Transverse colon (tissue), 4 donors: ENCODE results near the gene ATP13A5. TPM values are rescaled to one million over a fixed set of nuclear protein-coding genes. Genes with fewer than 3 reads are reported as not detected.

Experiments
- DNase-seq: peaks from one replicate; pipeline ENCODE4 v3.0.0-alpha.2; 2019
- H3K27ac ChIP-seq, 4 donors: fragments of 200-600 bp; sonication (generic); 2 replicates each; pipeline ENCODE4 v1.5.1; 2016 to 2018; ENCODE audit warnings: inconsistent platforms in 4 of 4
- H3K27me3 ChIP-seq: fragments of 200-600 bp; sonication (generic); 2 replicates; pipeline ENCODE4 v1.5.1; 2017; ENCODE audit warnings: inconsistent platforms
- H3K36me3 ChIP-seq, 4 donors: fragments of 200-600 bp; sonication (generic); 2 replicates each; pipeline ENCODE4 v1.5.1; 2017 to 2019; ENCODE audit warnings: inconsistent platforms in 4 of 4
- H3K4me1 ChIP-seq, 4 donors: fragments of 200-600 bp; sonication (generic); 2 replicates each; pipeline ENCODE4 v1.5.1; 2017 to 2020; ENCODE audit warnings: inconsistent platforms in 4 of 4
- H3K4me3 ChIP-seq, 4 donors: fragments of 200-600 bp; sonication (generic); 1 replicate in 1 of 4; 2 replicates in 3 of 4; pipeline versions ENCODE4 v1.5.1 to v1.6.1; 2017 to 2019; ENCODE audit warnings: inconsistent platforms in 4 of 4
- H3K9me3 ChIP-seq, 2 donors: fragments of 200-600 bp; sonication (generic); 2 replicates each; pipeline ENCODE4 v1.5.1; 2017 to 2019; ENCODE audit warnings: inconsistent platforms in 2 of 2
- CTCF ChIP-seq, 5 experiments: fragments of 200-600 bp in 3 of 5; fragments of 450-650 bp in 2 of 5; sonication (generic) in 3 of 5; IDR thresholded peaks; 1 replicate in 2 of 5; 2 replicates in 3 of 5; pipeline ENCODE4 v1.5.1; 2016 to 2017; ENCODE audit warnings: antibody characterized with exemption in 5 of 5, inconsistent platforms in 3 of 5, mild to moderate bottlenecking in 2 of 5, moderate library complexity in 1 of 5
- EP300 ChIP-seq: sonication (generic); formaldehyde crosslinking; IDR thresholded peaks from one replicate; pipeline ENCODE4 v1.6.1; 2017; ENCODE audit warnings: antibody characterized with exemption, low read depth
- POLR2A ChIP-seq: fragments of 450-650 bp; IDR thresholded peaks from one replicate; pipeline ENCODE4 v1.6.1; 2016; ENCODE audit warnings: antibody characterized with exemption, mild to moderate bottlenecking, moderate library complexity
- POLR2AphosphoS5 ChIP-seq, 3 donors: sonication (generic); formaldehyde crosslinking; IDR thresholded peaks; one replicate each; pipeline ENCODE4 v1.6.1; 2016; ENCODE audit warnings: antibody characterized with exemption in 3 of 3
- WGBS, 2 donors: methylation state at CpG; one replicate each; pipeline ENCODE4 v1.1.5; 2018; ENCODE audit warnings: low coverage in 1 of 2; 5-methylcytosine and 5-hydroxymethylcytosine counted together
- in situ Hi-C, 4 donors: fragments of 200-750 bp; cut with MboI; loops; one replicate each; pipeline versions ENCODE4 v1.15.0 to v1.15.1; 2017; ENCODE audit warnings: low sequenced_read_pairs in 3 of 4, low pct_ligation_motif_present in 1 of 4, low pct_unique_long_range_greater_than_20kb in 1 of 4
- intact Hi-C: fragments of 100-400 bp; cut with DNase I; formaldehyde crosslinking; loops from one replicate; pipeline ENCODE4 v1.15.1; 2023; ENCODE audit warnings: low total_unique reads
- total RNA-seq, 4 donors: library from RNA; depleted of rRNA; stranded (reverse); fragments of >200 nt; gene quantifications; one replicate each; pipeline ENCODE4 v1.1.0, GENCODE V29; 2016

Gene ATP13A5
- total RNA-seq, 4 donors from 2014 or later = not detected

DNA sequence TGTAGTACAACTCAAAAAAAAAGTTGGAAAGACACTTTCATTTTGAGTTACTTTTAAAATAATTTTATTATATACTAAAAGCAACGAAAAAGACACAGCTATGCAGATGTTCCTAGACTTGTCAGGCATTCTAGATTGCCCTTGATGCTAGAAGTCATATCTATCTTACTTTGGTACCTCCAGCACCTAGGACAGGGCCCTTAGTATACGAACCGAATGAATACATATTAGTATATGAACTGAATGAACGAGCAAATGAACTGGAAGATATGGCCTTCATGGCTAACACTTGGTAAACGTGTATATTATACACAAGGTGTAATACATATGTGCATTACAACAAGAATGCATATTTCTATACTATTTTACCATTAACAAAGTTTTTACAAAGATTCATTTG is 24.1 kb downstream of the ATP13A5 start:
- 64 to 74% methylated on average over 5 of the region's 5 CpGs for WGBS, 2 donors

GRCh38 chr3:193350744-193351143 is 27.8 kb downstream of the ATP13A5 start:
- Histone ChIP-seq H3K4me1 (no peaks in the 10 kb centered on the region), H3K36me3 (no peaks in the 10 kb centered on the region), H3K27me3 (no peaks in the 10 kb centered on the region), H3K9me3 (no peaks in the 10 kb centered on the region), H3K4me3 (no peak overlapping the region), H3K27ac (no peak overlapping the region)
- in situ Hi-C loops = no loop called here
- WGBS, 2 donors = 37 to 56% methylated on average over 2 of the region's 2 CpGs
- DNase-seq = no peak
- intact Hi-C loops = no loop called here
- TF ChIP-seq EP300 = no peak
- TF ChIP-seq POLR2A = no peak

More for the DNA sequence above, 24.1 kb downstream of the ATP13A5 start:
- Histone ChIP-seq H3K27ac (no peak overlapping the region), H3K36me3 (no peaks in the 10 kb centered on the region), H3K4me1 (no peaks in the 10 kb centered on the region), H3K9me3 (no peaks in the 10 kb centered on the region), H3K27me3 (no peaks in the 10 kb centered on the region), H3K4me3 (no peak overlapping the region)
- no peak for DNase-seq
- TF ChIP-seq POLR2AphosphoS5 (IDR thresholded peaks at IDR 0.05) (no peak), POLR2A (no peak), CTCF (IDR thresholded peaks at IDR 0.05) (no peak), EP300 (no peak)
- in situ Hi-C loops (no loop called here), intact Hi-C loops (no loop called here)

GRCh38 chr3:193348686-193349085 is 29.9 kb downstream of the ATP13A5 start:
- DNase-seq = no peak
- no peaks in the 10 kb centered on the region for H3K9me3 ChIP-seq
- TF ChIP-seq POLR2AphosphoS5 (IDR thresholded peaks at IDR 0.05) = no peak
- no peak for TF ChIP-seq EP300
- TF ChIP-seq CTCF (IDR thresholded peaks at IDR 0.05) = no peak
- no peak for TF ChIP-seq POLR2A
- H3K4me1 ChIP-seq = no peaks in the 10 kb centered on the region
- in situ Hi-C loops = no loop called here
- no peaks in the 10 kb centered on the region for H3K27me3 ChIP-seq
- no peaks in the 10 kb centered on the region for H3K36me3 ChIP-seq
- intact Hi-C loops = no loop called here
- no peak overlapping the region for H3K4me3 ChIP-seq
- 66 to 81% methylated on average over 2 to 3 of the region's 3 CpGs for WGBS, 2 donors
- H3K27ac ChIP-seq = no peak overlapping the region

DNA sequence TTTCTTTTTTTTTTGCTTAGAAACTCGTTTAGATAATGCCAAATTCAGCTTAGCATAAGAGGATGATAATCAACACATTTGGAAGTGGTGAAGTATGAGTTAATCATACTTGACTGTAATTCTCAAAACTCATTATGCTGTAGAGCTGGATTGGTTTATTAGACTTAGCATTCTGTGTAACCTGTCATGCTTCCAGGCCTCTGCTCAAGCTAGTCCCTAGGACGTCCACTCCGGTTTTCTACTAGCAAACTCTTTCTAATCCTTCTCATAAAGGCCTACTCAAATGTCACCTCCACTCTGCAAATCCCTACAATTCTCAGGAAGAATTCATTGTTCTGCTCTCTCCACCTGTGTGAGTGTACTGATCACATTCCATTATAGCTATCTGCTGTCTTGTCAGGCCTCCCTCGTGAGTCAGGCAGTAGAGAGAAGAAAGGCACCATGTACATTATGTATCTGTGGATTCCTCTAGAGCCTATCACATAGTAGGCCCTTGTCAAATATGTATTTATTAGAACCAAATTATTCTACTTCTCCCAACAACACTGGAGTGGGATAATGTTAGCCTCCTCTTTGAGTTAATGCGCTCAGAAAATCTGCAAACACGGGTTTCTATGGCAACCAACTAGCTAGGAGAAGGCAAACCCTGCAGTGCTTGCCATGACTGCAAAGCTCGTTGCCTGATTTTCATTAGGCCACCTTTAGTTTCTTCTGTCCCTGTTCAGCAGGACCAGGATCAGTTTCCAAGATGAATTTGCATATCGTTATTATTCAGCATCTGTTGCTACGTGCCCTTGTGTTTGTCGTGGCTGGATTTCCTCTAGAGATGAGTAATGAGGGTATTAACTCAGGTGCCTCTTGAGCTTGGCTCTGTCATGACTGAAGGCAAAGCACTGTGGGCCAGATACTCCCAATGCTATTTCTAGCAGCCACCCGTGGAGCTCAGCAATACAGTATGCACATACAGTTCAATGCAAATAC is 30.7 kb downstream of the ATP13A5 start:
- Histone ChIP-seq H3K27me3 (no peaks in the 10 kb centered on the region), H3K36me3 (no peaks in the 10 kb centered on the region), H3K9me3 (no peaks in the 10 kb centered on the region), H3K4me3 (no peak overlapping the region), H3K4me1 (no peaks in the 10 kb centered on the region), H3K27ac (no peak overlapping the region)
- intact Hi-C loops (no loop called here), in situ Hi-C loops (no loop called here)
- 51 to 55% methylated on average over 6 to 11 of the region's 11 CpGs for WGBS, 2 donors
- DNase-seq = no peak
- TF ChIP-seq POLR2A (no peak), POLR2AphosphoS5 (IDR thresholded peaks at IDR 0.05) (no peak), CTCF (IDR thresholded peaks at IDR 0.05) (no peak), EP300 (no peak)
